Heart right ventricle (tissue), 16 donors: ENCODE data around the gene ZNF146. TPM values are rescaled to one million over a fixed set of nuclear protein-coding genes. Genes with fewer than 3 reads are reported as not detected.

ENCODE experiments used
- ATAC-seq, 8 donors: fragments of 200-7000 bp; cut with Tn5 transposase; one replicate each; pipeline ENCODE4 v1.9.1; 2020; ENCODE audit warnings: mild to moderate bottlenecking in 8 of 8, moderate library complexity in 8 of 8, moderate number of reproducible peaks in 1 of 8
- DNase-seq, 2 donors: peaks; one replicate each; pipeline ENCODE4 v3.0.0-alpha.2; 2020
- H3K27ac ChIP-seq, 10 donors: fragments of 200-600 bp; sonication (generic) in 2 of 10; one replicate each; pipeline versions ENCODE4 v1.5.0 to v1.8.0; 2020 to 2022; ENCODE audit warnings: mild to moderate bottlenecking in 3 of 10
- H3K27me3 ChIP-seq, 7 donors: fragments of 200-600 bp; one replicate each; pipeline ENCODE4 v1.8.0; 2021 to 2022; ENCODE audit warnings: mild to moderate bottlenecking in 2 of 7
- H3K36me3 ChIP-seq, 9 donors: fragments of 200-600 bp; sonication (generic) in 1 of 9; one replicate each; pipeline versions ENCODE4 v1.5.0 to v1.8.0; 2020 to 2022; ENCODE audit warnings: mild to moderate bottlenecking in 2 of 9
- H3K4me1 ChIP-seq, 9 donors: fragments of 200-600 bp; sonication (generic) in 1 of 9; one replicate each; pipeline versions ENCODE4 v1.5.0 to v1.8.0; 2020 to 2022; ENCODE audit warnings: mild to moderate bottlenecking in 4 of 9
- H3K4me3 ChIP-seq, 10 donors: fragments of 200-600 bp; sonication (generic) in 2 of 10; one replicate each; pipeline versions ENCODE4 v1.5.0 to v1.8.0; 2020 to 2022; ENCODE audit warnings: mild to moderate bottlenecking in 7 of 10, moderate library complexity in 2 of 10
- H3K9me3 ChIP-seq, 11 donors: fragments of 200-600 bp in 10 of 11; sonication (generic) in 2 of 11; one replicate each; pipeline versions ENCODE4 v1.5.0 to v1.8.0; 2013 to 2022; ENCODE audit warnings: mild to moderate bottlenecking in 2 of 11, control low read depth in 1 of 11, moderate library complexity in 1 of 11
- WGBS, 2 donors: extraction: QIAGEN DNeasy Blood & Tissue Kit; methylation state at CpG; one replicate each; pipeline ENCODE4 v1.1.7; 2013; ENCODE audit warnings: inconsistent platforms in 1 of 2; 5-methylcytosine and 5-hydroxymethylcytosine counted together
- intact Hi-C, 10 donors: fragments of 100-400 bp; cut with DNase I; formaldehyde crosslinking; loops; one replicate each; pipeline versions ENCODE4 v1.11.1 to v1.14.2; 2022
- polyA plus RNA-seq, 2 donors: library from polyadenylated mRNA; stranded (reverse); fragments of 200-250 nt; gene quantifications; one replicate each; pipeline ENCODE4 v1.2.3, GENCODE V29; 2013
- total RNA-seq, 10 donors: library from RNA; stranded (reverse); fragmentation: NEBNext Ultra II Directional in 3 of 10; extraction: Animal tissue kit (Norgen Biotek cat#: 25700) in 3 of 10; gene quantifications; one replicate each; pipeline versions ENCODE4 v1.2.1 to v1.2.4, GENCODE V29; 2021 to 2023
- TF ChIP-seq, protein P1 (sequence below), 9 donors: fragments of 200-600 bp; sonication (generic) in 2 of 9; IDR thresholded peaks; one replicate each; pipeline versions ENCODE4 v1.5.0 to v1.8.0; 2021 to 2022; ENCODE audit warnings: antibody characterized with exemption in 9 of 9, mild to moderate bottlenecking in 5 of 9, moderate library complexity in 1 of 9
- donor health status: Arrhythmogenic right ventricular cardiomyopathy.
- donor health status: ischemic (EF 13 %, LVEDD 7.1; RV severe dilation, severe dysfunction).
- donor health status: healthy with polysubstance abuse.
- donor health status: DM: no; HTN: yes; CAD: no.
- donor health status: DM: no; HTN: no; CAD: no.
- donor health status: ischemic (EF 25% LVEDD 6.9; RV normal size, moderate dysfunction).
- donor health status: ischemic (EF 25% LVEDD 5.7; RV mildly dilated, moderate dysfunction).
- donor health status: healthy.
- donor health status: DM: yes; HTN: yes; CAD: no.
- donor health status: Ischemic cardiomyopathy.
- donor health status: ischemic (EF 35%, LVEDD 5.7; RV mildly dilated, moderate dysfunction).
- donor health status: nonischemic (EF 11% LVEDD 7.7; RV severe dilation, severe dysfunction).
- donor health status: DM: yes; HTN: yes; CAD: no.
- donor health status: PGD.
- donor health status: ischemic (EF 29% LVEDD 5.4; RV normal size, mild dysfunction).
- donor health status: nonischemic (EF 23%, LVEDD 6.1; RV moderate dilation, normal function).

ZNF146 gene
- total and polyA plus RNA-seq, 12 donors, result 20.1 to 42.1 (median 30.3) TPM

DNA sequence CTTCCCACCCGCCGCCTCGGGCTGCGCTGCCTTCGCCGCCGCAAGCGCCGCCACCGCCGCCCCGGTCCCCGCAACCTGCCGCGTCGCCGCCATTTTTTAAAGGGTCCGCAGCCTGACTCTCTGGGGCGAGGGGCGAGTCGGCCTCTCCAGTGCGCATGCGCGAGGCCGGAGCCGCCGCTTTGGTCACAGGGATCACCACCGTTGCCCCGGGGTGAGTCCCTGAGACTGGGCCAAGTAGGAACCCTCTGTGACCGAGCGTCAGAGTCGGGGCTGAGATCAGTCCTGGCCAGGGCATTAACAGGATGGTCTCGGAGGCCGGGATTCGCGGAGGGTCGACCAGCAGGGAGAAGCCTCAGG is 42.6 kb downstream of the ZNF146 start:
- ATAC-seq (peak; percentile 44 to 84 (median 74)), DNase-seq (peak in 1 of 2 donors; percentile 59)
- peak overlapping the region; percentile 36 to 75 (median 61) for H3K4me3 ChIP-seq
- no peaks in the 10 kb centered on the region for H3K36me3 ChIP-seq
- H3K4me1 ChIP-seq, result peaks cover 0 to 4% (median 0%) of the 10 kb centered on the region in 9 donors
- no peaks in the 10 kb centered on the region for H3K27me3 ChIP-seq
- 5 to 7% methylated on average over 37 of the region's 37 CpGs for WGBS, 2 donors
- intact Hi-C loops, result no loop called here
- peak overlapping the region in 1 of 10 donors; percentile 22 for H3K27ac ChIP-seq
- TF ChIP-seq, protein P1, sequence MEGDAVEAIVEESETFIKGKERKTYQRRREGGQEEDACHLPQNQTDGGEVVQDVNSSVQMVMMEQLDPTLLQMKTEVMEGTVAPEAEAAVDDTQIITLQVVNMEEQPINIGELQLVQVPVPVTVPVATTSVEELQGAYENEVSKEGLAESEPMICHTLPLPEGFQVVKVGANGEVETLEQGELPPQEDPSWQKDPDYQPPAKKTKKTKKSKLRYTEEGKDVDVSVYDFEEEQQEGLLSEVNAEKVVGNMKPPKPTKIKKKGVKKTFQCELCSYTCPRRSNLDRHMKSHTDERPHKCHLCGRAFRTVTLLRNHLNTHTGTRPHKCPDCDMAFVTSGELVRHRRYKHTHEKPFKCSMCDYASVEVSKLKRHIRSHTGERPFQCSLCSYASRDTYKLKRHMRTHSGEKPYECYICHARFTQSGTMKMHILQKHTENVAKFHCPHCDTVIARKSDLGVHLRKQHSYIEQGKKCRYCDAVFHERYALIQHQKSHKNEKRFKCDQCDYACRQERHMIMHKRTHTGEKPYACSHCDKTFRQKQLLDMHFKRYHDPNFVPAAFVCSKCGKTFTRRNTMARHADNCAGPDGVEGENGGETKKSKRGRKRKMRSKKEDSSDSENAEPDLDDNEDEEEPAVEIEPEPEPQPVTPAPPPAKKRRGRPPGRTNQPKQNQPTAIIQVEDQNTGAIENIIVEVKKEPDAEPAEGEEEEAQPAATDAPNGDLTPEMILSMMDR (IDR thresholded peaks at IDR 0.05), result no peak
- peaks cover 0 to 18% (median 0%) of the 10 kb centered on the region in 11 donors for H3K9me3 ChIP-seq

GRCh38 chr19:36258028-36258875 is 43.3 kb downstream of the ZNF146 start:
- Histone ChIP-seq H3K4me3 (peak overlapping the region; percentile 36 to 75 (median 61)), H3K27ac (no peak overlapping the region), H3K36me3 (no peaks in the 10 kb centered on the region), H3K9me3 (peaks cover 0 to 18% (median 0%) of the 10 kb centered on the region in 11 donors), H3K27me3 (no peaks in the 10 kb centered on the region), H3K4me1 (peaks cover 0 to 4% (median 0%) of the 10 kb centered on the region in 9 donors)
- ATAC-seq (peak in 4 of 8 donors; percentile 8 to 16 (median 12)), DNase-seq (no peak)
- 87 to 91% methylated on average over 29 of the region's 29 CpGs for WGBS, 2 donors
- intact Hi-C loops, result no loop called here
- TF ChIP-seq, protein P1 (IDR thresholded peaks at IDR 0.05), result no peak

DNA sequence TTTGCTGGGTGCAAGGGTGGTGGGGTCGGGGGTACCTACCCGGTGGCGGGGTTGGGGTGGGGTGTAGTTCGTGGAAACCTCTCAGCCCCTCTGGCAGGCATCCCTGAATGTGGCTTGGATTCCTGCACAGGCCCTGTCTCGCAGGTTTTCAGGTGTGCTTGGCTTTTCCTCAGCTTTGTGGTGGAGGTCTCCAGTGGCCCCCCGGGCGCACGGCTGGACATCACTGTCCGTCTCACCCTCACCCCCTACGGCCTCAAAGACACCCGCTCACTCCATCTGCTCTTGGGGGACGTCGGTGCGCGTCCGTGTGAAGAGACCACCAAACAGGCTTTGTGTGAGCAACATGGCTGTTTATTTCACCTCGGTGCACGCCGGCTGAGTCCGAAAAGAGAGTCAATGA is 44.3 kb downstream of the ZNF146 start:
- no peak for DNase-seq
- H3K4me1 ChIP-seq, result peaks cover 0 to 4% (median 0%) of the 10 kb centered on the region in 9 donors
- H3K4me3 ChIP-seq, result no peak overlapping the region
- intact Hi-C loops, result no loop called here
- 95 to 97% methylated on average over 20 of the region's 20 CpGs for WGBS, 2 donors
- H3K27me3 ChIP-seq, result no peaks in the 10 kb centered on the region
- peaks cover 0 to 18% (median 0%) of the 10 kb centered on the region in 11 donors for H3K9me3 ChIP-seq
- no peak for ATAC-seq
- no peaks in the 10 kb centered on the region for H3K36me3 ChIP-seq
- H3K27ac ChIP-seq, result no peak overlapping the region
- TF ChIP-seq, protein P1 (IDR thresholded peaks at IDR 0.05), result no peak

GRCh38 chr19:36265064-36265463 is 50.2 kb downstream of the ZNF146 start:
- Histone ChIP-seq H3K4me3 (no peak overlapping the region), H3K36me3 (no peaks in the 10 kb centered on the region), H3K9me3 (peaks cover 0 to 18% (median 0%) of the 10 kb centered on the region in 11 donors), H3K27ac (no peak overlapping the region), H3K4me1 (no peaks in the 10 kb centered on the region), H3K27me3 (no peaks in the 10 kb centered on the region)
- intact Hi-C loops, result no loop called here
- TF ChIP-seq, protein P1 (IDR thresholded peaks at IDR 0.05), result no peak
- no peak for DNase-seq
- WGBS, 2 donors, result 85 to 93% methylated on average over 4 of the region's 4 CpGs
- ATAC-seq, result peak in 2 of 8 donors; percentile 52 to 74
